ENCODE measurements around the gene FAM32A. TPM values are rescaled to one million over a fixed set of nuclear protein-coding genes. Genes with fewer than 3 reads are reported as not detected.

The FAM32A gene
- total and polyA plus RNA-seq, 2 of the 8 experiments (the other 6 are each of a cell fraction or from before 2014, with no cell fraction given): 75.6 to 105 TPM

GRCh38 chr19:16213076-16213475 lies 27.9 kb downstream of the FAM32A start (continued):
- no peak for TF ChIP-seq SIRT6 (IDR thresholded peaks at IDR 0.05; ENCODE audit: low read length)
- TF ChIP-seq TAF1 (IDR thresholded peaks at IDR 0.05; ENCODE audit: low read depth, low read length): no peak
- TF ChIP-seq CHD7 (IDR thresholded peaks at IDR 0.05; ENCODE audit: insufficient replicate concordance, low read length): no peak
- TF ChIP-seq EP300 (IDR thresholded peaks at IDR 0.05; ENCODE audit: borderline replicate concordance in 1 of 2, low read depth in 2 of 2, low read length in 2 of 2): no peak

All from H1 (cell line).